Stimulated activated CD8-positive, alpha-beta memory T cell treated with anti-CD3 and anti-CD28 coated beads, Interleukin-15, amount 100 ng/mL, for 48 hours (primary cell): ENCODE measurements around the gene SPEF2.
A peak's percentile ranks its signal among the peaks of the same experiment; 100 is the strongest.

ENCODE experiments used
- DNase-seq, 2 donors: peaks; one replicate each; pipeline ENCODE4 v3.0.0-alpha.2; 2020; ENCODE audit warnings: low read depth in 2 of 2

The SPEF2 gene

GRCh38 chr5:35785601-35786085 is 168.0 kb downstream of the SPEF2 start:
- peak; percentile 41 to 45 for DNase-seq

GRCh38 chr5:35788724-35789123 is 171.1 kb downstream of the SPEF2 start:
- no peak for DNase-seq

GRCh38 chr5:35789732-35790456 is 172.2 kb downstream of the SPEF2 start:
- DNase-seq: no peak

GRCh38 chr5:35790457-35790822 is 172.8 kb downstream of the SPEF2 start:
- DNase-seq: no peak

- DNase-seq: no peak
Measured at GRCh38 chr5:35794328-35794619, 176.6 kb downstream of the SPEF2 start.

GRCh38 chr5:35794684-35795375 is 177.2 kb downstream of the SPEF2 start:
- no peak for DNase-seq

- no peak for DNase-seq
Measured at GRCh38 chr5:35799181-35799580, 181.5 kb downstream of the SPEF2 start.

GRCh38 chr5:35799753-35800152 is 182.1 kb downstream of the SPEF2 start:
- DNase-seq: no peak

- DNase-seq: no peak
Measured at GRCh38 chr5:35803191-35803651, 185.6 kb downstream of the SPEF2 start.

GRCh38 chr5:35804201-35804653 is 186.6 kb downstream of the SPEF2 start:
- DNase-seq: no peak

- no peak for DNase-seq
Measured at GRCh38 chr5:35804841-35805240, 187.2 kb downstream of the SPEF2 start.

- no peak for DNase-seq
Measured at GRCh38 chr5:35810601-35811000, 192.9 kb downstream of the SPEF2 start.

GRCh38 chr5:35811108-35811741 is 193.6 kb downstream of the SPEF2 start:
- peak in 1 of 2 donors; percentile 40 for DNase-seq

GRCh38 chr5:35813521-35813920 is 195.9 kb downstream of the SPEF2 start:
- DNase-seq: no peak

GRCh38 chr5:35815089-35815936 is 197.7 kb downstream of the SPEF2 start:
- DNase-seq: no peak

- no peak for DNase-seq
Measured at GRCh38 chr5:35816881-35817521, 199.3 kb downstream of the SPEF2 start.

- no peak for DNase-seq
Measured at GRCh38 chr5:35819026-35819425, 201.4 kb downstream of the SPEF2 start.

- no peak for DNase-seq
Measured at GRCh38 chr5:35819668-35820067, 202.0 kb downstream of the SPEF2 start.

- DNase-seq: no peak
Measured at GRCh38 chr5:35820735-35821134, 203.1 kb downstream of the SPEF2 start.

- DNase-seq: no peak
Measured at GRCh38 chr5:35821513-35821912, 203.8 kb downstream of the SPEF2 start.

- no peak for DNase-seq
Measured at GRCh38 chr5:35822511-35822910, 204.8 kb downstream of the SPEF2 start.
